HCT116 (cell line): ENCODE results near the gene PIM1. TPM values are rescaled to one million over a fixed set of nuclear protein-coding genes. Genes with fewer than 3 reads are reported as not detected.

ENCODE experiments used
- ATAC-seq: fragments of 200-7000 bp; cut with Tn5 transposase; 2 replicates; pipeline ENCODE4 v1.9.1; 2020; ENCODE audit warnings: mild to moderate bottlenecking, moderate library complexity
- BruUV-seq: library from RNA; stranded (reverse); fragments of 400-500 nt; replicated peaks from 2 replicates; lab custom pipeline; 2021; lab: Mats Ljungman, UMichigan
- CTCF ChIA-PET: fragments of 300-600 bp; sonication (Branson Sonifier 250); formaldehyde crosslinking; loops from one replicate; lab custom pipeline; 2021; ENCODE audit warnings: antibody characterized with exemption; lab: Charles Lee
- POLR2A ChIA-PET: fragments of 300-600, 350-600 bp; sonication (Branson Sonifier 250); formaldehyde crosslinking; loops from one replicate; lab custom pipeline; 2021; ENCODE audit warnings: antibody characterized with exemption; lab: Charles Lee
- RAD21 ChIA-PET, 2 experiments: fragments of 300-600 bp; sonication (Branson Sonifier 250); formaldehyde crosslinking; loops; one replicate each; lab custom pipeline; 2023; ENCODE audit warnings: low total read pairs in 2 of 2; ENCODE audit not compliant: uncharacterized antibody in 2 of 2, unreplicated experiment in 2 of 2, low non-redundant PET in 1 of 2; lab: Charles Lee
- DNase-seq: peaks from one replicate; pipeline ENCODE4 v3.0.0-alpha.2; 2010; ENCODE audit warnings: low read depth, low spot score
- H2AFZ ChIP-seq: fragments of 200-600 bp; shearing (Covaris generic), sonication (generic); 2 replicates; pipeline ENCODE4 v1.6.1; 2017; ENCODE audit warnings: low read depth, mixed run types, mixed read lengths, antibody characterized with exemption, low read length; ENCODE audit not compliant: poor library complexity, severe bottlenecking
- H3K27ac ChIP-seq: 2 replicates; pipeline ENCODE4 v1.5.1; 2012; ENCODE audit warnings: low read depth, low read length
- H3K27me3 ChIP-seq: fragments of 200-600 bp; sonication (generic); 2 replicates; pipeline ENCODE4 v1.6.1; 2016; ENCODE audit warnings: mixed run types, low read length, mixed read lengths; ENCODE audit not compliant: insufficient read depth
- H3K36me3 ChIP-seq, 2 experiments: fragments of 200-500 bp in 1 of 2; fragments of 200-600 bp in 1 of 2; sonication (Bioruptor generic) in 1 of 2; sonication (generic) in 1 of 2; 2 replicates each; pipeline versions ENCODE4 v1.5.1 to v1.6.1; 2014 to 2016; ENCODE audit warnings: low read length in 2 of 2, inconsistent platforms in 1 of 2, mixed read lengths in 1 of 2, mixed run types in 1 of 2; ENCODE audit not compliant: insufficient read depth in 2 of 2, control insufficient read depth in 1 of 2
- H3K4me1 ChIP-seq, 2 experiments: fragments of 200-600 bp in 1 of 2; sonication (generic) in 1 of 2; 2 replicates each; pipeline versions ENCODE4 v1.5.1 to v1.6.1; 2012 to 2017; ENCODE audit warnings: low read length in 2 of 2, inconsistent platforms in 1 of 2, mild to moderate bottlenecking in 1 of 2, mixed read lengths in 1 of 2, mixed run types in 1 of 2, moderate library complexity in 1 of 2; ENCODE audit not compliant: insufficient read depth in 2 of 2, control insufficient read depth in 1 of 2
- H3K4me2 ChIP-seq: fragments of 200-600 bp; sonication (generic); 2 replicates; pipeline ENCODE4 v1.6.1; 2017; ENCODE audit warnings: mixed run types, low read length, mixed read lengths
- H3K4me3 ChIP-seq, 2 experiments: fragments of 200-600 bp in 1 of 2; sonication (generic) in 1 of 2; replicated peaks in 1 of 2; 2 replicates each; pipeline ENCODE4 v1.5.1; 2011 to 2016; ENCODE audit warnings: low read length in 2 of 2, control low read depth in 1 of 2, low read depth in 1 of 2, mild to moderate bottlenecking in 1 of 2, mixed read lengths in 1 of 2, mixed run types in 1 of 2
- H3K79me2 ChIP-seq: fragments of 200-600 bp; sonication (generic); 2 replicates; pipeline ENCODE4 v1.6.1; 2017; ENCODE audit warnings: mild to moderate bottlenecking, mixed run types, low read length, moderate library complexity, mixed read lengths; ENCODE audit not compliant: insufficient read depth
- H3K9ac ChIP-seq: fragments of 200-600 bp; sonication (generic); 2 replicates; pipeline ENCODE4 v1.6.1; 2016; ENCODE audit warnings: low read length, mixed read lengths
- H3K9me2 ChIP-seq: fragments of 200-600 bp; sonication (generic), shearing (Covaris generic); 2 replicates; pipeline ENCODE4 v1.6.1; 2017; ENCODE audit warnings: mixed run types, mild to moderate bottlenecking, moderate library complexity; ENCODE audit not compliant: insufficient read depth
- H3K9me3 ChIP-seq, 2 experiments: fragments of 200-500 bp in 1 of 2; fragments of 200-600 bp in 1 of 2; sonication (Bioruptor generic) in 1 of 2; sonication (generic) in 1 of 2; 2 replicates each; pipeline ENCODE4 v1.6.1; 2014 to 2017; ENCODE audit warnings: low read length in 2 of 2, mixed read lengths in 2 of 2, inconsistent platforms in 1 of 2, low read depth in 1 of 2, mild to moderate bottlenecking in 1 of 2, mixed run types in 1 of 2, moderate library complexity in 1 of 2; ENCODE audit not compliant: control insufficient read depth in 1 of 2, insufficient read depth in 1 of 2
- H4K20me1 ChIP-seq: fragments of 200-600 bp; sonication (generic), shearing (Covaris generic); 2 replicates; pipeline ENCODE4 v1.6.1; 2017; ENCODE audit warnings: mixed run types, mild to moderate bottlenecking, moderate library complexity; ENCODE audit not compliant: insufficient read depth
- CTCF ChIP-seq, 3 experiments: fragments of 200-600 bp in 1 of 3; sonication (generic) in 1 of 3; IDR thresholded peaks in 2 of 3; conservative IDR thresholded peaks in 1 of 3; 2 replicates each; pipeline ENCODE4 v1.5.1; 2012 to 2017; ENCODE audit warnings: low read depth in 2 of 3, low read length in 2 of 3, antibody characterized with exemption in 1 of 3, borderline replicate concordance in 1 of 3, control low read depth in 1 of 3, mild to moderate bottlenecking in 1 of 3, mixed read lengths in 1 of 3, mixed run types in 1 of 3, moderate library complexity in 1 of 3; ENCODE audit not compliant: insufficient read depth in 1 of 3
- EZH2phosphoT487 ChIP-seq: fragments of 200-600 bp; IDR thresholded peaks from 2 replicates; pipeline ENCODE4 v1.6.1; 2018; ENCODE audit warnings: antibody characterized with exemption, borderline replicate concordance
- JUND ChIP-seq: IDR thresholded peaks from 2 replicates; pipeline ENCODE4 v1.6.1; 2012
- RAD21 ChIP-seq: IDR thresholded peaks from 2 replicates; pipeline ENCODE4 v1.6.1; 2012; ENCODE audit warnings: low read depth, mild to moderate bottlenecking
- REST ChIP-seq: IDR thresholded peaks from 2 replicates; pipeline ENCODE4 v1.6.1; 2012; ENCODE audit warnings: low read depth
- SIN3A ChIP-seq: IDR thresholded peaks from 2 replicates; pipeline ENCODE4 v1.6.1; 2012; ENCODE audit warnings: low read depth
- YY1 ChIP-seq: IDR thresholded peaks from 2 replicates; pipeline ENCODE4 v1.6.1; 2011; ENCODE audit warnings: low read length, low read depth, moderate library complexity, mild to moderate bottlenecking; ENCODE audit not compliant: insufficient replicate concordance; ENCODE audit errors: extremely low read depth
- ZFX ChIP-seq: fragments of 450-650 bp; IDR thresholded peaks from 2 replicates; pipeline ENCODE4 v1.6.1; 2017
- intact Hi-C: fragments of 100-400 bp; cut with micrococcal nuclease; formaldehyde crosslinking; loops from 2 replicates; pipeline ENCODE4 v1.10.0; 2022
- total RNA-seq: library from RNA; stranded (reverse); gene quantifications from one replicate; pipeline ENCODE4 v1.2.1, GENCODE V29; 2021; ENCODE audit not compliant: unreplicated experiment

PIM1 gene
- total RNA-seq, 1 experiment from 2014 or later: 26.2 TPM

- Histone ChIP-seq H3K36me3 (no peaks in the 10 kb centered on the region), H3K4me1 (peaks cover 15 to 34% of the 10 kb centered on the region in 2 experiments), H3K4me2 (peak overlapping the region; percentile 46)
- BruUV-seq: no TSS peak
- POLR2A ChIA-PET: no interaction called here
- CTCF ChIA-PET: no interaction called here
- TF ChIP-seq JUND: no peak
- TF ChIP-seq EZH2phosphoT487: no peak
- no peak for TF ChIP-seq CTCF (IDR thresholded peaks at IDR 0.05 in 2 of 3, conservative IDR thresholded peaks at IDR 0.05 in 1 of 3; ENCODE audit: borderline replicate concordance in 1 of 3, insufficient read depth in 1 of 3, low read depth in 2 of 3, low read length in 2 of 3)
- no peak for TF ChIP-seq RAD21
- no peak for TF ChIP-seq YY1
- TF ChIP-seq, all 23 proteins: peak for 0
- H3K4me3 ChIP-seq: no peak overlapping the region
- no peaks in the 10 kb centered on the region for H3K79me2 ChIP-seq
- H2AFZ ChIP-seq: peak overlapping the region; percentile 76
- intact Hi-C loops: no loop called here
- ATAC-seq (0 out of 2 replicates have a peak, but pooled peaks have one; percentile 13), DNase-seq (no peak)
- no peak overlapping the region for H3K27ac ChIP-seq
- RAD21 ChIA-PET: no interaction called here
- H3K9me2 ChIP-seq: no peaks in the 10 kb centered on the region; the same call in 1 of the 2 replicates
- no peaks in the 10 kb centered on the region for H3K27me3 ChIP-seq
- no peaks in the 10 kb centered on the region for H4K20me1 ChIP-seq
- peak overlapping the region; percentile 2; the same call in 1 of the 2 replicates for H3K9ac ChIP-seq
- H3K9me3 ChIP-seq: no peaks in the 10 kb centered on the region
These were observed 43.4 kb upstream of the PIM1 start for GRCh38 chr6:37126493-37126958.

- POLR2A ChIA-PET: no interaction called here
- no peaks in the 10 kb centered on the region; the same call in 1 of the 2 replicates for H3K9me2 ChIP-seq
- TF ChIP-seq ZFX (no peak), REST (no peak), SIN3A (no peak)
- TF ChIP-seq, all 23 proteins: peak for 0
- DNase-seq (no peak), ATAC-seq (no peak)
- H3K9me3 ChIP-seq: no peaks in the 10 kb centered on the region
- no peak overlapping the region for H3K4me3 ChIP-seq
- peaks cover 15 to 35% of the 10 kb centered on the region in 2 experiments for H3K4me1 ChIP-seq
- BruUV-seq: no TSS peak
- no peak overlapping the region; the same call in 1 of the 2 replicates for H3K4me2 ChIP-seq
- no peak overlapping the region for H3K9ac ChIP-seq
- intact Hi-C loops: no loop called here
- H3K27ac ChIP-seq: no peak overlapping the region
- peak overlapping the region; percentile 76 for H2AFZ ChIP-seq
- no peaks in the 10 kb centered on the region for H3K79me2 ChIP-seq
- ChIA-PET RAD21 (no interaction called here), CTCF (no interaction called here)
- no peaks in the 10 kb centered on the region for H3K27me3 ChIP-seq
- no peaks in the 10 kb centered on the region for H4K20me1 ChIP-seq
- H3K36me3 ChIP-seq: no peaks in the 10 kb centered on the region
These were observed 42.9 kb upstream of the PIM1 start for GRCh38 chr6:37126961-37127616.
